Calu3 (cell line): ENCODE measurements around the gene MOGAT3. TPM values are rescaled to one million over a fixed set of nuclear protein-coding genes. Genes with fewer than 3 reads are reported as not detected.

Source experiments
- BruUV-seq: library from RNA; stranded (reverse); fragments of 400-500 nt; replicated peaks from 2 replicates; lab custom pipeline; 2021; lab: Mats Ljungman, UMichigan
- CTCF ChIA-PET: fragments of 300-600 bp; sonication (Branson Sonifier 250); formaldehyde crosslinking; loops from one replicate; lab custom pipeline; 2022; ENCODE audit warnings: antibody characterized with exemption; lab: Charles Lee
- DNase-seq: peaks from one replicate; pipeline ENCODE4 v3.0.0; 2022
- H3K27ac Mint-ChIP-seq: one replicate; pipeline ENCODE4 v1.8.0; 2022; ENCODE audit warnings: mixed read lengths; ENCODE audit not compliant: unreplicated experiment
- H3K27me3 Mint-ChIP-seq: one replicate; pipeline ENCODE4 v1.8.0; 2022; ENCODE audit warnings: mixed read lengths; ENCODE audit not compliant: unreplicated experiment
- H3K36me3 Mint-ChIP-seq: one replicate; pipeline ENCODE4 v1.8.0; 2022; ENCODE audit warnings: mild to moderate bottlenecking, moderate library complexity, mixed read lengths; ENCODE audit not compliant: insufficient read depth, unreplicated experiment
- H3K4me1 Mint-ChIP-seq: one replicate; pipeline ENCODE4 v1.8.0; 2022; ENCODE audit warnings: mild to moderate bottlenecking, low read depth, mixed read lengths; ENCODE audit not compliant: unreplicated experiment
- H3K4me3 Mint-ChIP-seq: one replicate; pipeline ENCODE4 v1.8.0; 2022; ENCODE audit warnings: mild to moderate bottlenecking, low read depth, moderate library complexity, mixed read lengths; ENCODE audit not compliant: unreplicated experiment
- H3K9me3 Mint-ChIP-seq: one replicate; pipeline ENCODE4 v1.8.0; 2022; ENCODE audit warnings: low read depth, mixed read lengths; ENCODE audit not compliant: unreplicated experiment
- CTCF ChIP-seq: fragments of 200-600 bp; IDR thresholded peaks from one replicate; pipeline ENCODE4 v1.8.0; 2022; ENCODE audit warnings: antibody characterized with exemption; ENCODE audit not compliant: unreplicated experiment
- intact Hi-C: fragments of 100-400 bp; cut with micrococcal nuclease; formaldehyde crosslinking; loops from one replicate; pipeline ENCODE4 v1.10.0; 2022; ENCODE audit not compliant: unreplicated experiment
- total RNA-seq: library from RNA; stranded (reverse); gene quantifications from 2 replicates; pipeline ENCODE4 v1.2.3, GENCODE V29; 2022

The MOGAT3 gene
- total RNA-seq, 1 experiment from 2014 or later, result not detected

GRCh38 chr7:101240226-101241014 is 39.6 kb upstream of the MOGAT3 start:
- H3K27me3 Mint-ChIP-seq, result no peaks in the 10 kb centered on the region
- BruUV-seq, result no TSS peak
- CTCF ChIA-PET, result no interaction called here
- H3K4me1 Mint-ChIP-seq, result no peaks in the 10 kb centered on the region
- H3K36me3 Mint-ChIP-seq, result peaks cover 13% of the 10 kb centered on the region
- no peak for TF ChIP-seq CTCF
- no peak overlapping the region for H3K27ac Mint-ChIP-seq
- DNase-seq, result no peak
- intact Hi-C loops, result no loop called here
- no peak overlapping the region for H3K4me3 Mint-ChIP-seq
- no peaks in the 10 kb centered on the region for H3K9me3 Mint-ChIP-seq

- TF ChIP-seq CTCF, result no peak
Observed at GRCh38 chr7:101239951-101240220, 39.0 kb upstream of the MOGAT3 start.

GRCh38 chr7:101239191-101239950 is 38.5 kb upstream of the MOGAT3 start:
- CTCF ChIA-PET, result no interaction called here
- H3K9me3 Mint-ChIP-seq, result no peaks in the 10 kb centered on the region

More at GRCh38 chr7:101239951-101240220, 39.0 kb upstream of the MOGAT3 start:
- intact Hi-C loops, result no loop called here
- peaks cover 8% of the 10 kb centered on the region for H3K36me3 Mint-ChIP-seq
- CTCF ChIA-PET, result no interaction called here
- no peak overlapping the region for H3K27ac Mint-ChIP-seq
- BruUV-seq, result no TSS peak
- H3K27me3 Mint-ChIP-seq, result no peaks in the 10 kb centered on the region
- no peak overlapping the region for H3K4me3 Mint-ChIP-seq
- no peaks in the 10 kb centered on the region for H3K9me3 Mint-ChIP-seq
- DNase-seq, result no peak
- no peaks in the 10 kb centered on the region for H3K4me1 Mint-ChIP-seq

More at GRCh38 chr7:101239191-101239950, 38.5 kb upstream of the MOGAT3 start:
- no peak overlapping the region for H3K4me3 Mint-ChIP-seq
- H3K36me3 Mint-ChIP-seq, result peaks cover 3% of the 10 kb centered on the region
- H3K27me3 Mint-ChIP-seq, result no peaks in the 10 kb centered on the region
- H3K27ac Mint-ChIP-seq, result no peak overlapping the region
- BruUV-seq, result no TSS peak
- TF ChIP-seq CTCF, result no peak
- DNase-seq, result no peak
- no peaks in the 10 kb centered on the region for H3K4me1 Mint-ChIP-seq
- intact Hi-C loops, result no loop called here
